BE2C (cell line): Measurements from ENCODE around the gene BLVRB.
A peak's percentile ranks its signal among the peaks of the same experiment; 100 is the strongest.

Source experiments
- DNase-seq: peaks from one replicate; pipeline ENCODE4 v3.0.0-alpha.2; 2020
- H3K27me3 ChIP-seq: fragments of 250-450 bp; sonication (Bioruptor Pico); 2 replicates; pipeline ENCODE4 v1.5.1; 2020; ENCODE audit warnings: mild to moderate bottlenecking
- H3K36me3 ChIP-seq: fragments of 250-450 bp; sonication (Bioruptor Pico); 2 replicates; pipeline ENCODE4 v1.5.1; 2020; ENCODE audit warnings: mild to moderate bottlenecking
- H3K4me1 ChIP-seq: fragments of 250-450 bp; sonication (Bioruptor Pico); 2 replicates; pipeline ENCODE4 v1.5.1; 2020
- H3K4me3 ChIP-seq: 2 replicates; pipeline ENCODE4 v1.5.1; 2011; ENCODE audit warnings: low read depth, low read length
- H3K9me3 ChIP-seq: fragments of 250-450 bp; sonication (Bioruptor Pico); 2 replicates; pipeline ENCODE4 v1.5.1; 2020
- TF ChIP-seq, protein P1 (sequence below): IDR thresholded peaks from 2 replicates; pipeline ENCODE4 v1.5.1; 2012; ENCODE audit warnings: mild to moderate bottlenecking, low read depth, low read length

The BLVRB gene

GRCh38 chr19:40425450-40426287 is 39.9 kb downstream of the BLVRB start, which contains the start of gene SERTAD1:
TSS of gene SERTAD1 (minus strand) at chr19:40425992. CDS start at chr19:40423546, 2,446 bp downstream.
- Histone ChIP-seq H3K4me3 (peak within 1 kb of the TSS; percentile 65), H3K9me3 (no peaks in the 10 kb centered on the region), H3K27me3 (no peaks in the 10 kb centered on the region), H3K36me3 (no peaks in the 10 kb centered on the region; the same call in 1 of the 2 replicates), H3K4me1 (peaks cover 3% of the 10 kb centered on the region; the same call in 1 of the 2 replicates)
- DNase-seq: peak; percentile 100
- TF ChIP-seq, protein P1, sequence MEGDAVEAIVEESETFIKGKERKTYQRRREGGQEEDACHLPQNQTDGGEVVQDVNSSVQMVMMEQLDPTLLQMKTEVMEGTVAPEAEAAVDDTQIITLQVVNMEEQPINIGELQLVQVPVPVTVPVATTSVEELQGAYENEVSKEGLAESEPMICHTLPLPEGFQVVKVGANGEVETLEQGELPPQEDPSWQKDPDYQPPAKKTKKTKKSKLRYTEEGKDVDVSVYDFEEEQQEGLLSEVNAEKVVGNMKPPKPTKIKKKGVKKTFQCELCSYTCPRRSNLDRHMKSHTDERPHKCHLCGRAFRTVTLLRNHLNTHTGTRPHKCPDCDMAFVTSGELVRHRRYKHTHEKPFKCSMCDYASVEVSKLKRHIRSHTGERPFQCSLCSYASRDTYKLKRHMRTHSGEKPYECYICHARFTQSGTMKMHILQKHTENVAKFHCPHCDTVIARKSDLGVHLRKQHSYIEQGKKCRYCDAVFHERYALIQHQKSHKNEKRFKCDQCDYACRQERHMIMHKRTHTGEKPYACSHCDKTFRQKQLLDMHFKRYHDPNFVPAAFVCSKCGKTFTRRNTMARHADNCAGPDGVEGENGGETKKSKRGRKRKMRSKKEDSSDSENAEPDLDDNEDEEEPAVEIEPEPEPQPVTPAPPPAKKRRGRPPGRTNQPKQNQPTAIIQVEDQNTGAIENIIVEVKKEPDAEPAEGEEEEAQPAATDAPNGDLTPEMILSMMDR: peak; percentile 63

GRCh38 chr19:40424637-40425449 is 40.7 kb downstream of the BLVRB start:
- Histone ChIP-seq H3K4me1 (peaks cover 3% of the 10 kb centered on the region; the same call in 1 of the 2 replicates), H3K27me3 (no peaks in the 10 kb centered on the region), H3K9me3 (no peaks in the 10 kb centered on the region), H3K36me3 (no peaks in the 10 kb centered on the region; the same call in 1 of the 2 replicates), H3K4me3 (peak overlapping the region; percentile 65)
- TF ChIP-seq, protein P1: no peak
- no peak for DNase-seq

DNA sequence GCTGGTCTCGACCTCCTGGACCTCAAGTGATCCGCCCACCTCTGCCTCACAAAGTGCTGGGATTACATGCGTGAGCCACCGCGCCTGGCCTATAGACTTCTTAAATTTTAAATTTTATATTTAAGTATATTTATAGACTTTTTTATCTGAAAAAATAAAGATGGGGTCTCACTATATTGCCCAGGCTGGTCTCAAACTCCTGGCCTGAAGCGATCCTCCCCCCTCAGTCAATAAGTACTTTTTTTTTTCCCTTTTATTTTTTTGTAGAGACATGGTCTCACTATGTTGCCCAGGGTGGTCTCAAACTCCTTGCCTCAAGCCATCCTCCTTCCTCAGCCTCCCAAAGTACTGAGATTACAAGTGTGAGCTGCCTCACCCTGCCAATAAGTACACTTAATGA is 41.6 kb downstream of the BLVRB start:
- TF ChIP-seq, protein P1: no peak
- H3K4me3 ChIP-seq: no peak overlapping the region
- H3K4me1 ChIP-seq: peaks cover 3% of the 10 kb centered on the region; the same call in 1 of the 2 replicates
- DNase-seq: no peak
- no peaks in the 10 kb centered on the region for H3K9me3 ChIP-seq
- no peaks in the 10 kb centered on the region; the same call in 1 of the 2 replicates for H3K36me3 ChIP-seq
- no peaks in the 10 kb centered on the region for H3K27me3 ChIP-seq

DNA sequence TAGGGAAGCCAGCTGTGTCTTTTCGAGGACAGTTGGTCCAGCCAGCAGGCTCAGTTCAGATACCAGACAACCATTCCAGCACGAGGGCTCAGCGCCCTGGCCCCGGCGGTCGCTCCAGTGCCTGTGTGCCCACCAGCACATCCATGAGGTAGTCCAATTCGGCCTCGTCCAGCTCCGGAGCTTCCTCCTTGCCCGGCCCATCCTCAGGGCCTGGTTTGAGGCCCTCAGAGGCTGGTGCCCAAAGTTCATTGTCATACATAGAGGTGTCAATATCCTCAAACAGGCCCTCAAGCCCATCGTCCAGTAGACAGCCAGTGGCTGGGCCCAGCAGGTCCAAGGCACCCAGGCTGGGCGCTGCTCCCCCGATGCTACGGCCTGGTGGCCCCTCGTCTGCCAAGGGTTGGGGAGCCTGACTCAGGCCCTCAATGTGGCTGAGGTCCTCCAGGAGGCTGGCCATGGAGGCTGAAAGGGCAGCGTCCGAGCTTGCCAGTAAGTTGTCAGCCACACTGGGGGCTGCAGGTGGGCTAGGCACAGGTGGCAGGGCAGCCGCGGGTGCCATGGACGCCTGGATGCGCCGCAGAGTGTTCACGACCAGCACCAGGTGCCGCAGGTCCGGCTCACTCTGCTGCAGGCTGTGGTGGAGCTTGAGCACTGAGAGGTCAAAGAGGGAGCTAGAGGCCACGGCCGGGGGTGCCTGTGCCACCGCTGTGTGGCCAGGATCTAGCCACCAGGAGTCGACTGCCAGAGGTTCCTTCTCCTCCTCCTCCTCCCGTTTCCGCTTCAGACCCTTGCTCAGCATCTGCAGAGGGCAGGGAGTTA is 42.6 kb downstream of the BLVRB start:
- no peak for DNase-seq
- peaks cover 3% of the 10 kb centered on the region; the same call in 1 of the 2 replicates for H3K4me1 ChIP-seq
- no peaks in the 10 kb centered on the region; the same call in 1 of the 2 replicates for H3K36me3 ChIP-seq
- no peaks in the 10 kb centered on the region for H3K27me3 ChIP-seq
- H3K4me3 ChIP-seq: no peak overlapping the region
- TF ChIP-seq, protein P1: no peak
- no peaks in the 10 kb centered on the region for H3K9me3 ChIP-seq

- no peak for DNase-seq
- no peaks in the 10 kb centered on the region for H3K27me3 ChIP-seq
- H3K4me3 ChIP-seq: no peak overlapping the region; the same call in 1 of the 2 replicates
- H3K4me1 ChIP-seq: peaks cover 3% of the 10 kb centered on the region; the same call in 1 of the 2 replicates
- H3K9me3 ChIP-seq: no peaks in the 10 kb centered on the region
- H3K36me3 ChIP-seq: no peaks in the 10 kb centered on the region; the same call in 1 of the 2 replicates
- TF ChIP-seq, protein P1: no peak
These were observed 43.4 kb downstream of the BLVRB start for GRCh38 chr19:40421993-40422747.
